SW 1271 (cell line): ENCODE results near the gene HOOK1.
"Not testable (repeated sequence)": the region's sequence is repeated elsewhere in the genome, so short reads cannot be mapped to it uniquely, and the experiment has no call there.

Experiments used
- DNase-seq, 2 experiments: peaks; one replicate each; lab custom pipeline; 2025; lab: John Stamatoyannopoulos, UW

The HOOK1 gene

DNA sequence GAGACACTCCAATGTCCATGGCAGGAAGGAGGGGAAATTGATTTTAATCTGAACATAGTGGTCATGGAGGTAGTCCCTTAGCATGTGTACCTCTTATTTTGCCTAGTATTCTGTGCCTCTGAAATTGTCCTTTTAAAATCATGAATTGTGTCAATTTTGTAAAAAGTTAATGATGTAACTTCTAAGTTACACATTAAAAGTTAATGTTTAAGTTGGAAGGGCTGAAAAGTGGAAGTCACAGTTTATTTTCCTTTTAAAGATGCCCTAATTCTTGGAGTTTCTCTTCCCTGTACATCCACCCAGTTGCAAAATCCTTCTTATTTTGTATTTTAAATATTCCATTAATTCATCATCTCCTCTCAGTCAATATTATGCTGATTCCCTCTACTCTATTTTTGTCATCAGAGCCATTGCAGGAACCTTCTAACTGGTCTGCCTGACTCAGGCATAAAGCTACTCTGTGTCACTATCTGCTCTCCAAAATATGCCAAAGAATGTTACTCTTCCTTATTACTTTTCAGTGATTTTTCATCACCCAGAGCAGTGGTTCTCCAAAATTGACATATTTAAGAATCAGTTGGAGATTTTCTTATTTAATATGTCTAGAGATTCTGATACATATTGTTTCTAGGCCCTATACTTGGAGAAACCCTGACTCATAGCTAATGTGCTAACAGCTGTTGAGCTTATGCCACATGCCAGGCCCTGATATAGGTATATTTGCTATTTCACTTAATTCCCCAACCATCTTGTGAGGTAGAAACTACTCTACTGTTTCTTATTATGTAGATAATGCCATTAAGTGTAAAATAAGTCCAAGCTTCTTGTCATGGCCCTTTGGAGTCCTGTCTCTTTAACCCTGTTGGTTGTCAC lies 5.1 kb downstream of the HOOK1 start:
- no peak for DNase-seq

DNA sequence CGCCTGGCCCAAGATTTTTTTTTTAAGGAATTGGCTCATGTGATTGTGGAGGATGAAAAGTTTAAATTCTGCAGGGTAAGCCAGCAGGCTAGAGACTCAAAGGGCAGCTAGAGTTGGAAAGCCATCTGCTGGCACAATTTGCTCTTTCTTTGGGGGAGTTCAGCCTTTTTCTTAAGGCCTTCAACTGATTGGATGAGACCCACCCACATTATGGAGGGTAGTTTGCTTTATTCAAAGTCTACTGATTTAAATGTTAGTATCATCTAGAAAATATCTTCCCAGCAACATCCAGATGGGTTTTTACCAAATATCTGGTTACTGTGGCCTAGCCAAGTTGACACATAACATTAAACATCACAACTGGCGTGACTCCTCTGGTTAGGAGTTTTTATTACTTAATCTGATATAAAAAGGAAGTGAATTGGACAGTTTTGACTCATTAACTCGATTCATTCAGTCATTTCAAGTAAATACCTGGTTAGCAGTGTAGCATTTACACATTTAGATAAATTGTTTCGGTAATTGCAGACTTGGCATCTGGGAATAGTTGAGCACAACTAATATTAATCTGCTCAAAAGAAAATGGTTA lies 12.4 kb downstream of the HOOK1 start:
- no peak for DNase-seq

DNA sequence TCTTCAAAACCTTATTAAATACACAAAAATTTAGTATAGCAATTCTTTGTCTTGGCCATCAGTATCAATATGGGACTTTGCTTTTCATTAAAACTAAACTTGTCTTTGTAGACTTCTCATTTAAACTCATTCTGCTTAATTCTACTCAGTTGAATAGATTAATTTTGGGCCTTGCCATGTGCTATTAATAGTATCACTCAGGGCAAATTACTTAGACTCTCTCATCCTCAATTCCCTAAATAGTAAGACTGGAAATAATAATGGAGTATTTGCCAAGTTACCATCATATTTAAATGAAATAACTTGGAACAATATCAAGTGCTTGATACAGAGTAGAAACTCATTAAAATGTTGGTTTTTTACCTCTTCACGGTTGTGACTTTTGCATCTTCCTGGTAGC lies 13.4 kb downstream of the HOOK1 start:
- no peak for DNase-seq

DNA sequence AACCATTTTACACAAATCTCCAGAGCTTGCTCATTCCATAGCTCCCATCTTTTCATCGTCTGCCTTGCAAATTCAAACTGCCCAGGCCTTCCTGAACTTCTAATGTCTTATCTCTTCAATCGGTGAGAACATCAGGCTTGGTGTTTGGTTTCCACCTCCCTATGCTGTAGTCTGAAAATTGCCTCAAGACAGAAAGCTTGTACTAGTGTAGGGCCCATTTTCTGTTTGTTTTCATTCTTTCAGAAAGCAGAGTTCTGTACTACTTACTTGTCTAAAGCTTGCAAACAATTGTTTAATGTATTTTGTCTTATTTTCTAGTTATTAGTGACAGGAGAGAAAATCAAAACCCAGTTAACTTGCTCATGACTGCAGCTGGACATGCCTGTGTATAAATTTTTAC lies 16.8 kb downstream of the HOOK1 start:
- no peak for DNase-seq

DNA sequence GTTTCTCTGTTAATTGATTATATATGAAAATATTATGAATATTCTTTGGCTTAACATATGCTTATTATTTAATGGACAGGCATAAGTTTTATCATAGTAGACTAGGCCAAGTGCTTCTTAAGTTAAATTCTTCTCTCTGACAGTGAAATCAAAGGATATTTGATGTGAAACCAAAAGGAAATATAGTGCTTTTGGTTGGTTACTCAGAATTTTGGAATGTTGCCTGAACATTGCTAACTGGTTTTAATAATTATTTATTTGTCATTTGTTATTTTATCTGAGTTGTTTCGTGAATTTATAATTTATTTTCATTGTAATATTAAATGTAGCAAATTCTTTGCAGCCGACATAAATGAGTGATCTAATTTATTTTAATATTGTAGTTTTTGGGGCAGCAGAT lies 18.3 kb downstream of the HOOK1 start:
- no peak for DNase-seq

DNA sequence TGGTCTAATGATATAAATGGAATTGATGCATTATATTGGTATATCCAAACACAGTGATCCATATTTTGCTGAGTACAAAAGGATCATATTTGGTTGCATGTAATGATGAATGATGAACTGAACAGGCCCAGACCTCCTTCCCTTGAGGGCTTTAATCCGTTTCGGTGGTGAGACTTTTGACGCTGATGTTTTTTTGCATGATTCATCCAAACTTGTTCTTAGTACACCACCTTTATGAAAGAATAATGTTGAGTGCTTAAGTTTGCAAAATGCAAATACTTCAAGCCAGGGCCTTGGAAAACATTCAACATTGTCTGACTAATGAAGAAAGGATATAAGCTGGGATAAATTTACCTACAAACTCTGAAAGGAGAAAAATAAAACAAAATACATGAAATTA lies 19.2 kb downstream of the HOOK1 start:
- no peak for DNase-seq

DNA sequence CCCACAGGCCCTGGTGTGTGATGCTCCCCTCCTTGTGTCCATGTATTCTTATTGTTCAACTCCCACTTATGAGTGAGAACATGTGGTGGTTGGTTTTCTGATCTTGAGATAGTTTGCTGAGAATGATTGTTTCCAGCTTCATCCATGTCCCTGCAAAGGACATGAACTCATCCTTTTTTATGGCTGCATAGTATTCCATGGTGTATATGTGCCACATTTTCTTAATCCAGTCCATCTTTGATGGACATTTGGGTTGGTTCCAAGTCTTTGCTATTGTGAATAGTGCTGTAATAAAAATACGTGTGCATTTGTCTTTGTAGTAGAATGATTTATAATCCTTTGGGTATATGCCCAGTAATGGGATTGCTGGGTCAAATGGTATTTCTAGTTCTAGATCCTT lies 23.1 kb downstream of the HOOK1 start:
- not testable (repeated sequence) for DNase-seq

DNA sequence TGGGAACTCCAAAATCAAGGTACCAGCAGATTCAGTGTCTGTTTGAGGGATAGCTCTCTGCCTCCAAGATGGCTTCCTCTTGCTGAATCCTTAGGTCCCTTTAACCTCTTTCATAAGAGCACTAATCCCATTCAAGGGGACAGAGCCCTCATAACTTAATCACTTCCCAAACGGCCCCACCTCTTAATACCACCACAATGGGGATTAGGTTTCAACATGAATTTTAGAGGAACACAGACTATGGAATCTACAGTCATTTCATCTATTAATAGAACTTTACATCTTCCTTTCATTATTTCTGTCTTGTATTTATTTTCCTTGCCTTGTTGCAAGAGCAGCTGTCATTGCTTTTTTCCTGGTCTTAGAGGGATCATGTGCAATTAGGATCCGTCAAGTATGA lies 30.3 kb downstream of the HOOK1 start:
- DNase-seq: no peak

DNA sequence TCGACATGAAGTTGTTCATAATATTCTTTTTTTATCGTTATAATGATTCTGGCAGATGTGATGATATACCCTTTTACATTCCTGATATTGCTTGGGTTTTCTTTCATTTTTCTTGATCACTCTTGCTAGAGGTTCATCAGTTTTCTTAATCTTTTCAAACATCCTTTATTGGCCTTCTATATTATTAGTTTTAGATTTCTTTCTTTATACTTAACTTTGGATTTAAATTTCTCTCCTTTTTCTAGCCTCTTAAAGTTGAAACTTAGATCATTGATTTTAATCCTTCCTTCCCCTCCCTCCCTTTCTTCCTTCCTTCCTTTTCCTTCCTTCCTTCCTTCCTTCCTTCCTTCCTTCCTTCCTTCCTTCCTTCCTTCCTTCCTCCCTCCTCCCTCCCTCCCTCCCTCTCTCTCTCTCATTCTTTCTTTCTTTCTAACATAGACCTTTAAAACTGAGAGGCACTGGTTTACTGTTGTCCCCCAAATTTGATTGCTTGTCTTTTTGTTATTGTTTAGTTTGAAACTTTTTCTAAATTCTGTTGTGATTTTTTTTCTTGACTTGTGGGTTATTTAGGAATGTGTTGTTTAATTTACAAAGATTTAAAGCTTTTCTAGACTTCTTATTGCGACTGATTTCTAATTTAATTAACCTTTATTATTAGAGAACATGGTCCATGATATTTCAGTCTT lies 31.6 kb downstream of the HOOK1 start:
- no peak for DNase-seq

DNA sequence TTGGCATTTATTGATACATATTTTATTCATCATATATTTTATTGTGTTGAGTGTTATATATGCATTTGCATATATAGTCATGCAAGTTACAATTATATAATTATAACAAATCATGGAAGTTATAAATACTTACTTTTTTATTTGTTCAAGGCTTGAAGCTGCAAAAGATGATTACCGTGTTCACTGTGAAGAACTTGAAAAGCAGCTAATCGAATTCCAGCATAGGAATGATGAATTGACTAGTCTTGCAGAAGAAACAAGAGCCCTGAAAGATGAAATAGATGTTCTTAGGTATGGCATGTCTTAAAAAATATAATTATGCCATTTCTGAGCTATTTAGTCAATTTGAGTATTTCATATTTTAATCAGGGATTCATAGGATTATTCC lies 32.1 kb downstream of the HOOK1 start:
- no peak for DNase-seq

DNA sequence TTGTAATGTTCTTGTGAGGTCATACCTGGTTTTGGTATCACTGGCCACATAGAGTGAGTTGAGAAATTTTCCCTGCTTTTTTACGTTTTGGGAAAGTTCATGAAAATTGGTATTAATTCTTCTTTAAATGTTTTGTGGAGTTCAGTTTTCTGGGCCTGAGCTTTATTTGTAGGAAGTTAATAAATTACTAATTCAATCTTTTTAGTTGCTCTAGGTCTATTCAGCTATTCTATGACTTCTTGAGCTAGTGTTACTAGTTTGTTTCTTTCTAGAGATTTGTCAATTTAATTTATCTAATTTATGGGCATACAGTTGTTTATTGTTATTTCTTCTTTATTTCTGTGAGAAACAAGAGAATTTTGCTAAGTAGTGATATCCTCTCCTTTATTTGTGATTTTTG lies 37.4 kb downstream of the HOOK1 start:
- DNase-seq: no peak

DNA sequence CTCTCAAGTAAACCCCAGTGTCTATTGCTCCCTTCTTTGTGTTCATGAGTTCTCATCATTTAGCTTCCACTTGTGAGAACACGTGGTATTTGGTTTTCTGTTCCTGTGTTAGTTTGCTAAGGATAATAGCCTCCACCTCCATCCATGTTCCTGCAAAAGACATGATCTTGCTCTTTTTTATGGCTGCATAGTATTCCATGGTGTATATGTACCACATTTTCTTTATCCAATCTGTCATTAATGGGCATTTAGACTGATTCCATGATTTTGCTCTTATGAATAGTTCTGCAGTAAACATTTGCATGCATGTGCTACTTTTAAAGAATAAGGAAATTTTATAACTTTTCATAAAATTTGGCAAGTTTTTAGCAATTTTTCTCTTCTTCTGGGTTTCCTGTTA lies 40.5 kb downstream of the HOOK1 start:
- DNase-seq: not testable (repeated sequence)

DNA sequence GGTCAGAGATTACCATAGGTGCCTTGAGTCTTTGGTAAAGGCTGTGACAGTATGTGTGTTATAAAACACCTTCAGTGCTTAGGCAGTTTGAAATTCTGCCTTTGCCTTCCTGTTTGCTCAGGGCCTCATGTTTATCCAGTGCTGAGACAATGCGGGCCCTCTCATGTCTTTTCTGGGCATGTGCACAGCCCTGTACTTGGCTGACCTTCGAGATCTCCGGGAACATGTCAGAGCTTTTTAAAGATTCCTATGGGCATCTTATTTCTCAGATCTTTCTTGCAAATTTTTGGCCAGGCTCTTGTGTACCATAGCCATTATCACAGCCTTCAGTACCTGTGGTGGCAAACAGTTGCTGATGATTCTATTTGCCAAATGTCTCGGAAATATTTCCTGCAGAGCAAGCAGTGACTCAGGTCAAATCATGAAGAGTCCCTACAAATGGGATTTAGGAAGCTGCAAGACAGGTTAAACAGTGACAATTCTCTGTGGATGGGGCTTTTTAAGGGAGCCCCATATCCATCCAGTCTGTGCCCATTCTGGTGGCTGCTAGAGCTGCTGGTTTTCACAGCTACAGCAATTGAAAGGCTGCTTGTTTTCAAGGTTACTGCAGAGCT lies 42.1 kb downstream of the HOOK1 start:
- no peak for DNase-seq

DNA sequence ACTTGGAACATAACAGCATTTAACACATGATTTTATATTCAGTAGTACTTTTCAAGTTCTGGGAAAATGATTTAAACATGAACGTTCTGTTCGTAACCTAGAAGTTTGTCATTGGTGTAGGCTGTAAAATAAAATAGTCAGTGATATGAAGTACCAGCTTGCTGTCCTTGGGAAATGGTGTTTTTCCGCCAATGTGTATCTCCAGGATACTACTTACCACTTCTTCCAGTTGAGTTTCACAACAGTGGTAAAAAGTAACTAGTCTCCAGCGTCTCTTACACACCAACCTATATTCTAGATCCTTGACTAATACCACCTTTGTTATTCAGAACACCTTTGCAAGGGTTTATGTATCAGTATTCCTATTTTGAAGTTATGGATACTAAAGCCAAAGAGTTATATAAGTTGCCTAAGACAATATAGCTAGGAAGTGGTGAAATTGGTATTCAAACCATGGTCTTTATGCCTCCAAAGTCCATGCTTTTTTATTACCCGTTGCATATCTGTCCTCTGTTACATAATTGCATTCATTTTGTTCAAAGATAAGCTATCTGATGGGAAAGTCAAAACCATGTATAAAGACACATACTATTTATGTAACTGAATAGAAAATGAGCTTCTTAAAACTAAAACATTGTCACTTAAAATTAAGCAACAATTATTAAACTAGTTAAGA lies 43.1 kb downstream of the HOOK1 start:
- DNase-seq: no peak

DNA sequence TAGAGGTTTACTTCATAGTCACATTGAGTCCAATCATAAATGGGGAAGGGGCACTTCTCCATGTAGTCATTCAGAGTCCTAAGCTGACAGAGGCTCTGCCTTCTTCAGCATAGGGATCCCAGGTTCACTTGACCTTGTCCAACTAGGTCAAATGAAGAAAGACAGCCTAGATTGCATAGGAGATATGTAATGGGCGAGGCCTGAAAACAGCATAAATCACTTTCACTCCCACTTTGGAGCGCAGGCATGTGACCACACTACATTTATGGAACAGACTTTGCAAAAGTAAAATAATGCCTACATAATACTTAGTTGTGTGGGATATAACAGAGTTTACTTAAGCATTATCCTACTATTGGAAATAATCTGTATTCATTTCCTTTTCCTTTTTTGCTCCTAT lies 51.7 kb downstream of the HOOK1 start:
- no peak for DNase-seq

DNA sequence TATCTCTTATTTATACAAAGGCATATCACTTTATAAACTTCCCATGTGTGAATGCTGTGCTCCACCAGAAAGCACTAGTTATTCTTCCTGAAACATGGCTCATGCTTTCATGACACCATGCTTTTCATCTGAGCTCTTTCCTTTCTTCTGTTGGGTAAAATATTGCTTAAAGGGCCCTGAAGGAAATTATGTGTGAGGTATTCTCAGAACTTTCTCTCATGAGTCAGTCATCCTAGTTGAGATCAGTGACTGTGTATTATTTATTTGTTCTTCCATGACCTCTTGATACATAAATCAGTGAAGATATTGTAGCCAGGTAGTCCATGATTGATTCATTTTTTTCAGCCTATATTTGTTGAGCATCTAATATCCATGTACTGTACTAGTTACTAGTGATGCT lies 57.0 kb downstream of the HOOK1 start:
- DNase-seq: no peak

DNA sequence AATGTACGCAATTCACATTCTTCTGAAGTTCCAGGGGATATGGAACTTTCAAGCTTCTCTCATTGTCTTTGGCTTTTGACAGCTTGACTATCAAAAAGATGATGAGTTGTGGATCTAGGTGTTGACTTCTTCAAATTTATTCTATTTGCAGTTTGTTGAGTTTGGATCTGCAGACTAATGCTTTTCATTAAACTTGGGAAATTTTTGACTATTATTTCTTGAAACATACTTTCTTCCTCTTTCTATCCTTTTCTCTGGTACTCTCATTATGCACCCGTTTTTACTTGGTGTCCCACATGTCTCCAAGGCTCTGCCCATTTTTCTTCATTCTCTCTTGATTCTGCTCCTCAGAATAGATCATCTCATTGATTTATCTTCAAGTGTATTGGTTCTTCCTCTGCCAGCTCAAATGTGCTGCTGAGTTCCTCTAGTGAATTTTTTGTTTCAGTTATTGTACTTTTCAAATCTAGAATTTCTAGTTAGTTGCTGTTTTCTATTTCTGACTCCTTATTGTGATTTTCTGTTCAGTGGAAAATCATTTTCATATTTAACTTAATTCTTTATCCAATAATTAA lies 62.4 kb downstream of the HOOK1 start:
- no peak for DNase-seq

DNA sequence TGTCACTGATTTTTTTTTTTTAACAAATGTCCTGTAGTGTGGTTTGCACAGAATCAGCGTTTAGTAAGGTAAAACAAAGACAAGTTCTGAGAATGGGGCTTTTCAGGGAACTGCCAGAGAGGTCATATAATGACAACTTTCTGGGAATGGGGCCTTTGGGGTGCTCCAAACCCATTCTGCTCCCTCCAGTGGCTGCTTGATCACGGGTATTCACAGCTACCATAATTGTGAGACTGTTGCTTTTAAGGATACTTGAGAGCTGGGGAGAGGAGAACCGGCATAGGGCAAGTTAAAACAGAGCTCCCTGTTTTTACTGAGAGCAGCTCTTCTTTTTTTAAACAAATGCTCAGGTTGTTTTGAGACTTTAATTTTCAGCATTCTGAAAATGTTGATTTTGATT lies 63.6 kb downstream of the HOOK1 start:
- no peak for DNase-seq

DNA sequence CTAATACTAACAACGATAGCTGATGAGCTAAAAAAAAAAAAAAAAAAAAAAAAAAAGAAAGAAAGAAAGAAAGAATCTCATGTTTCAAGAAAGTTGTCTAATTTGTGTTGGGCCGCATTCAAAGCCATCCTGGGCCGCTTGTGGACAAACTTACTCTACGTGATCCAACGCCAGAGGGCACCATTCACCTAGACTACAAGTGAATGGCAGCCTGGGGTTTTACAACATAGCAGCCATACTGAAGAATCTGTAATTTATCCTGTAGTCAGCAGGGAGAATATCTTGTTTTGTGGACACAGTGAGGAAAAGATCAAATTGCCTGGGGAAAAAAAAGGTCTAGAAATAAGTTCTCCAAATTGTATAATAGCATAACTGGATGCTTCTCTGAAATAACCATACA lies 64.8 kb downstream of the HOOK1 start:
- DNase-seq: peak in 1 of 2 experiments; percentile 7

DNA sequence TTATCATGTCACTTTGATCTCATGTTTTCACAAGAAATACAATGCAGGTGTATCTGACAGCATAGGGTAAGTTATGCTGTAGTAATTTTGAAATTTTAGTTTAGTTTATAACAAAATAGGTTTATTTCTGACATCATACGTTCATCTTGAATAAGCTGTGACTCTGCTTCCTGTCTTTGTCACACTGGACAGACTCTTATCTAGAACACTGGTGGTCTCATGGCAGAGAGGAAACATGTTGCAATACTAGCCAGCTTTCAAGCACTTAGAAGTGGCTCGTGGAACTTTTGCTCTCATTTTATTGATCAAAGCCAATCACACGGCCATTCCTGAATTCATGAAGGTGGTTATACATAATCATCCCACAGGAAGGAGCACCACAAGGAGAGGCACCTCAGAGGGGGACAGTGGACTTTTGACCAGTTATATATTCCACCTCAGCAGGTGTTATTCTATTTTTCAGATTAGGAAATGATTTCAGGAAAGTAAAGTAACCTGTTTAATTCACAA lies 65.3 kb downstream of the HOOK1 start:
- no peak for DNase-seq

DNA sequence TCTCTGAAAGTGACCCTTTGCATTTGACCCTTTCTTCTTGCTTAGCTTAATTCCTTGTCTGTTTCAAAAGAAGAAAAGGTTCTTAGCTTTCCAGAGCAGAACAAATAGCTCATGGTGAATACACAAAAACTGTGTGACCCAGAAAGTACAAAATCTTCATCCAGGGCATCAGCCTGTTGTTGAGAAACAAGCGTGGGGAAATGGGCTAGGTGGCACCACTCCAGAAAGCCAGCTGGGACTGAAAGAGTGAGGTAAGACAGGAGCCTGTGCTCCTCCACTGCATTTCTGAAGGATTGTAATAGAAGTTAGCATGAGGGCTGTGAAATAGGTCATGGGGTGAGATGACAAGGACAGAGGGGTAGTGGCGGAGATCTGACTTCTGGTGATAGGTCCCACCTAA lies 66.0 kb downstream of the HOOK1 start:
- DNase-seq: no peak
